Measurements from ENCODE around the gene LRP5. TPM values are rescaled to one million over a fixed set of nuclear protein-coding genes. Genes with fewer than 3 reads are reported as not detected.

Gene LRP5
- total and polyA plus RNA-seq, 2 donors, result 30.8 to 54.8 TPM

GRCh38 chr11:68324695-68325094 lies 12.3 kb downstream of the LRP5 start:
- Histone ChIP-seq H3K27ac (ENCODE audit: low read depth) (no peak overlapping the region), H3K36me3 (ENCODE audit: insufficient read depth) (no peaks in the 10 kb centered on the region), H3K4me1 (ENCODE audit: insufficient read depth) (no peaks in the 10 kb centered on the region), H3K4me3 (ENCODE audit: low read depth, low read length) (no peak overlapping the region)
- no peak for DNase-seq (ENCODE audit: extremely low spot score)
- WGBS, result 93% methylated on average over 10 of the region's 10 CpGs

GRCh38 chr11:68325183-68325906 lies 13.0 kb downstream of the LRP5 start:
- Histone ChIP-seq H3K4me3 (ENCODE audit: low read depth, low read length) (no peak overlapping the region), H3K4me1 (ENCODE audit: insufficient read depth) (peaks cover 2% of the 10 kb centered on the region), H3K36me3 (ENCODE audit: insufficient read depth) (no peaks in the 10 kb centered on the region), H3K27ac (ENCODE audit: low read depth) (no peak overlapping the region)
- 80% methylated on average over 18 of the region's 18 CpGs for WGBS
- DNase-seq (ENCODE audit: extremely low spot score), result no peak

- 91% methylated on average over 13 of the region's 13 CpGs for WGBS
- Histone ChIP-seq H3K36me3 (ENCODE audit: insufficient read depth) (no peaks in the 10 kb centered on the region), H3K4me1 (ENCODE audit: insufficient read depth) (peaks cover 3% of the 10 kb centered on the region), H3K27ac (ENCODE audit: low read depth) (no peak overlapping the region), H3K4me3 (ENCODE audit: low read depth, low read length) (no peak overlapping the region)
- DNase-seq (ENCODE audit: extremely low spot score), result no peak
These were observed 13.5 kb downstream of the LRP5 start for GRCh38 chr11:68325907-68326220.

GRCh38 chr11:68326334-68327215 lies 14.2 kb downstream of the LRP5 start:
- 92% methylated on average over 28 of the region's 28 CpGs for WGBS
- H3K4me1 ChIP-seq (ENCODE audit: insufficient read depth), result peaks cover 3% of the 10 kb centered on the region

GRCh38 chr11:68327586-68328370 lies 15.4 kb downstream of the LRP5 start:
- no peak overlapping the region for H3K27ac ChIP-seq (ENCODE audit: low read depth)
- no peak for DNase-seq (ENCODE audit: extremely low spot score)
- WGBS, result 57% methylated on average over 19 of the region's 19 CpGs
- no peak overlapping the region for H3K4me3 ChIP-seq (ENCODE audit: low read depth, low read length)
- H3K4me1 ChIP-seq (ENCODE audit: insufficient read depth), result peaks cover 3% of the 10 kb centered on the region
- H3K36me3 ChIP-seq (ENCODE audit: insufficient read depth), result no peaks in the 10 kb centered on the region

More at GRCh38 chr11:68326334-68327215, 14.2 kb downstream of the LRP5 start:
- Histone ChIP-seq H3K4me3 (ENCODE audit: low read depth, low read length) (no peak overlapping the region), H3K36me3 (ENCODE audit: insufficient read depth) (no peaks in the 10 kb centered on the region), H3K27ac (ENCODE audit: low read depth) (no peak overlapping the region)
- no peak for DNase-seq (ENCODE audit: extremely low spot score)

GRCh38 chr11:68328374-68329091 lies 16.1 kb downstream of the LRP5 start:
- Histone ChIP-seq H3K36me3 (ENCODE audit: insufficient read depth) (no peaks in the 10 kb centered on the region), H3K4me1 (ENCODE audit: insufficient read depth) (peaks cover 3% of the 10 kb centered on the region), H3K4me3 (ENCODE audit: low read depth, low read length) (no peak overlapping the region), H3K27ac (ENCODE audit: low read depth) (no peak overlapping the region)
- 47% methylated on average over 25 of the region's 25 CpGs for WGBS
- DNase-seq (ENCODE audit: extremely low spot score), result no peak

GRCh38 chr11:68329536-68329935 lies 17.1 kb downstream of the LRP5 start:
- no peak overlapping the region for H3K27ac ChIP-seq (ENCODE audit: low read depth)
- peaks cover 3% of the 10 kb centered on the region for H3K4me1 ChIP-seq (ENCODE audit: insufficient read depth)
- WGBS, result 75% methylated on average over 7 of the region's 7 CpGs
- H3K4me3 ChIP-seq (ENCODE audit: low read depth, low read length), result no peak overlapping the region
- no peaks in the 10 kb centered on the region for H3K36me3 ChIP-seq (ENCODE audit: insufficient read depth)
- no peak for DNase-seq (ENCODE audit: extremely low spot score)

GRCh38 chr11:68329978-68330699 lies 17.7 kb downstream of the LRP5 start:
- H3K4me3 ChIP-seq (ENCODE audit: low read depth, low read length), result no peak overlapping the region
- peaks cover 3% of the 10 kb centered on the region for H3K4me1 ChIP-seq (ENCODE audit: insufficient read depth)
- no peak overlapping the region for H3K27ac ChIP-seq (ENCODE audit: low read depth)
- DNase-seq (ENCODE audit: extremely low spot score), result no peak
- WGBS, result 60% methylated on average over 13 of the region's 13 CpGs
- no peaks in the 10 kb centered on the region for H3K36me3 ChIP-seq (ENCODE audit: insufficient read depth)

GRCh38 chr11:68330700-68331337 lies 18.4 kb downstream of the LRP5 start:
- no peaks in the 10 kb centered on the region for H3K36me3 ChIP-seq (ENCODE audit: insufficient read depth)
- no peak overlapping the region for H3K27ac ChIP-seq (ENCODE audit: low read depth)
- peaks cover 3% of the 10 kb centered on the region for H3K4me1 ChIP-seq (ENCODE audit: insufficient read depth)
- H3K4me3 ChIP-seq (ENCODE audit: low read depth, low read length), result no peak overlapping the region
- no peak for DNase-seq (ENCODE audit: extremely low spot score)
- WGBS, result 74% methylated on average over 16 of the region's 16 CpGs

- DNase-seq (ENCODE audit: extremely low spot score), result no peak
- no peak overlapping the region for H3K27ac ChIP-seq (ENCODE audit: low read depth)
These were observed 19.1 kb downstream of the LRP5 start for GRCh38 chr11:68331338-68331947.

GRCh38 chr11:68332186-68332585 lies 19.8 kb downstream of the LRP5 start:
- no peaks in the 10 kb centered on the region for H3K36me3 ChIP-seq (ENCODE audit: insufficient read depth)
- no peak overlapping the region for H3K27ac ChIP-seq (ENCODE audit: low read depth)
- no peak overlapping the region for H3K4me3 ChIP-seq (ENCODE audit: low read depth, low read length)
- 94% methylated on average over 9 of the region's 9 CpGs for WGBS
- H3K4me1 ChIP-seq (ENCODE audit: insufficient read depth), result peaks cover 3% of the 10 kb centered on the region
- no peak for DNase-seq (ENCODE audit: extremely low spot score)

More at GRCh38 chr11:68331338-68331947, 19.1 kb downstream of the LRP5 start:
- no peaks in the 10 kb centered on the region for H3K36me3 ChIP-seq (ENCODE audit: insufficient read depth)
- WGBS, result 60% methylated on average over 14 of the region's 14 CpGs
- H3K4me1 ChIP-seq (ENCODE audit: insufficient read depth), result peaks cover 3% of the 10 kb centered on the region
- no peak overlapping the region for H3K4me3 ChIP-seq (ENCODE audit: low read depth, low read length)

- no peak overlapping the region for H3K4me3 ChIP-seq (ENCODE audit: low read depth, low read length)
- no peak for DNase-seq (ENCODE audit: extremely low spot score)
- no peak overlapping the region for H3K27ac ChIP-seq (ENCODE audit: low read depth)
- 77% methylated on average over 4 of the region's 4 CpGs for WGBS
- H3K4me1 ChIP-seq (ENCODE audit: insufficient read depth), result peaks cover 3% of the 10 kb centered on the region
- no peaks in the 10 kb centered on the region for H3K36me3 ChIP-seq (ENCODE audit: insufficient read depth)
These were observed 20.8 kb downstream of the LRP5 start for GRCh38 chr11:68333173-68333572.
